SK-N-SH (cell line): Measurements from ENCODE around the gene MTHFD2L.

Experiments
- CHD2 ChIP-seq: fragments of 150-350 bp; IDR thresholded peaks from 2 replicates; pipeline ENCODE4 v1.6.1; 2018; ENCODE audit warnings: low read length; ENCODE audit not compliant: partially characterized antibody
- EP300 ChIP-seq, 2 experiments: IDR thresholded peaks; 2 replicates each; pipeline versions ENCODE4 v1.4.0 to v1.6.1; 2012; ENCODE audit warnings: borderline replicate concordance in 1 of 2, low read depth in 1 of 2, low read length in 1 of 2
- EZH2phosphoT487 ChIP-seq: fragments of 200-600 bp; sonication (generic); IDR thresholded peaks from 2 replicates; pipeline ENCODE4 v1.6.1; 2017; ENCODE audit warnings: low read depth, mixed run types, mild to moderate bottlenecking, antibody characterized with exemption, moderate library complexity, borderline replicate concordance
- FOXM1 ChIP-seq: IDR thresholded peaks from 2 replicates; pipeline ENCODE4 v1.4.0; 2012; ENCODE audit warnings: low read depth, mild to moderate bottlenecking
- JUND ChIP-seq: IDR thresholded peaks from 2 replicates; pipeline ENCODE4 v1.4.0; 2012
- MXI1 ChIP-seq: IDR thresholded peaks from 2 replicates; pipeline ENCODE4 v1.6.1; 2012; ENCODE audit warnings: mild to moderate bottlenecking, low read depth, low read length, improper control_type of control experiment
- POLR2AphosphoS5 ChIP-seq: IDR thresholded peaks from 2 replicates; pipeline ENCODE4 v1.6.1; 2012; ENCODE audit warnings: low read depth, low read length
- RFX5 ChIP-seq: IDR thresholded peaks from 2 replicates; pipeline ENCODE4 v1.6.1; 2012; ENCODE audit warnings: mild to moderate bottlenecking, improper control_type of control experiment, low read length
- SIN3A ChIP-seq: IDR thresholded peaks from 2 replicates; pipeline ENCODE4 v1.6.1; 2012; ENCODE audit warnings: low read depth, mild to moderate bottlenecking, low read length, moderate library complexity, borderline replicate concordance
- YY1 ChIP-seq: IDR thresholded peaks from 2 replicates; pipeline ENCODE4 v1.4.0; 2012; ENCODE audit warnings: low read depth, mild to moderate bottlenecking
- TF ChIP-seq, protein P1 (sequence below): fragments of 200-600 bp; sonication (generic); IDR thresholded peaks from 2 replicates; pipeline ENCODE4 v1.6.1; 2017; ENCODE audit warnings: antibody characterized with exemption, mild to moderate bottlenecking, moderate library complexity
- TF ChIP-seq, protein P2 (sequence below): IDR thresholded peaks from 2 replicates; pipeline ENCODE4; 2012
- TF ChIP-seq, protein P3 (sequence below): fragments of 150-350 bp; IDR thresholded peaks from 2 replicates; pipeline ENCODE4 v1.6.1; 2016; ENCODE audit warnings: mild to moderate bottlenecking, low read depth, low read length

DNA sequence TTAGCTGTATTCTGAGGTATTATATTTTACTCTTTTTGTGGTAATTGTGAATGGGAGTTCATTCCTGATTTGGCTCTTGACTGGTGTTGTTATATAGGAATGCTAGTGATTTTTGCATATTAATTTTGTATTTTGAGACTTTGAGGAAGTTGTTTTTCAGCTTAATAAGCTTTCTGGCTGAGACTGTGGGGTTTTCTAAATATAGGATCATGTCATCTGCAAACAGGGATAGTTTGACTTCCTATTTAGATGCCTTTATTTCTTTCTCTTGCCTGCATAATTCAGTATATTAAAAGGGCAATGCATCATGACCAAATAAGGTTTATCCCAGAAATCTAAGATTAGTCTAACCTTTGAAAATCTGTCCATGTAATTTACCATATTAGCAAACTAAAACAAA is 105.6 kb downstream of the MTHFD2L start:
- TF ChIP-seq, protein P1, sequence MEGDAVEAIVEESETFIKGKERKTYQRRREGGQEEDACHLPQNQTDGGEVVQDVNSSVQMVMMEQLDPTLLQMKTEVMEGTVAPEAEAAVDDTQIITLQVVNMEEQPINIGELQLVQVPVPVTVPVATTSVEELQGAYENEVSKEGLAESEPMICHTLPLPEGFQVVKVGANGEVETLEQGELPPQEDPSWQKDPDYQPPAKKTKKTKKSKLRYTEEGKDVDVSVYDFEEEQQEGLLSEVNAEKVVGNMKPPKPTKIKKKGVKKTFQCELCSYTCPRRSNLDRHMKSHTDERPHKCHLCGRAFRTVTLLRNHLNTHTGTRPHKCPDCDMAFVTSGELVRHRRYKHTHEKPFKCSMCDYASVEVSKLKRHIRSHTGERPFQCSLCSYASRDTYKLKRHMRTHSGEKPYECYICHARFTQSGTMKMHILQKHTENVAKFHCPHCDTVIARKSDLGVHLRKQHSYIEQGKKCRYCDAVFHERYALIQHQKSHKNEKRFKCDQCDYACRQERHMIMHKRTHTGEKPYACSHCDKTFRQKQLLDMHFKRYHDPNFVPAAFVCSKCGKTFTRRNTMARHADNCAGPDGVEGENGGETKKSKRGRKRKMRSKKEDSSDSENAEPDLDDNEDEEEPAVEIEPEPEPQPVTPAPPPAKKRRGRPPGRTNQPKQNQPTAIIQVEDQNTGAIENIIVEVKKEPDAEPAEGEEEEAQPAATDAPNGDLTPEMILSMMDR, result no peak
- TF ChIP-seq JUND (no peak), CHD2 (no peak), RFX5 (no peak), POLR2AphosphoS5 (no peak), MXI1 (no peak), FOXM1 (no peak), SIN3A (no peak), EZH2phosphoT487 (no peak), EP300 (IDR thresholded peaks at IDR 0.05; ENCODE audit: borderline replicate concordance in 1 of 2, low read depth in 1 of 2, low read length in 1 of 2) (no peak), YY1 (no peak)
- TF ChIP-seq, protein P2, sequence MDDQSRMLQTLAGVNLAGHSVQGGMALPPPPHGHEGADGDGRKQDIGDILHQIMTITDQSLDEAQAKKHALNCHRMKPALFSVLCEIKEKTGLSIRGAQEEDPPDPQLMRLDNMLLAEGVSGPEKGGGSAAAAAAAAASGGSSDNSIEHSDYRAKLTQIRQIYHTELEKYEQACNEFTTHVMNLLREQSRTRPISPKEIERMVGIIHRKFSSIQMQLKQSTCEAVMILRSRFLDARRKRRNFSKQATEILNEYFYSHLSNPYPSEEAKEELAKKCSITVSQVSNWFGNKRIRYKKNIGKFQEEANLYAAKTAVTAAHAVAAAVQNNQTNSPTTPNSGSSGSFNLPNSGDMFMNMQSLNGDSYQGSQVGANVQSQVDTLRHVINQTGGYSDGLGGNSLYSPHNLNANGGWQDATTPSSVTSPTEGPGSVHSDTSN, result no peak
- TF ChIP-seq, protein P3, sequence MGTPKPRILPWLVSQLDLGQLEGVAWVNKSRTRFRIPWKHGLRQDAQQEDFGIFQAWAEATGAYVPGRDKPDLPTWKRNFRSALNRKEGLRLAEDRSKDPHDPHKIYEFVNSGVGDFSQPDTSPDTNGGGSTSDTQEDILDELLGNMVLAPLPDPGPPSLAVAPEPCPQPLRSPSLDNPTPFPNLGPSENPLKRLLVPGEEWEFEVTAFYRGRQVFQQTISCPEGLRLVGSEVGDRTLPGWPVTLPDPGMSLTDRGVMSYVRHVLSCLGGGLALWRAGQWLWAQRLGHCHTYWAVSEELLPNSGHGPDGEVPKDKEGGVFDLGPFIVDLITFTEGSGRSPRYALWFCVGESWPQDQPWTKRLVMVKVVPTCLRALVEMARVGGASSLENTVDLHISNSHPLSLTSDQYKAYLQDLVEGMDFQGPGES, result no peak
